HUES64 (cell line): Measurements from ENCODE around the gene HYLS1.

ENCODE experiments used
- H3K27ac ChIP-seq: 2 replicates; pipeline ENCODE4 v1.7.0; 2013; ENCODE audit warnings: low read depth, low read length, inconsistent platforms
- H3K27me3 ChIP-seq: 2 replicates; pipeline ENCODE4 v1.6.1; 2013; ENCODE audit warnings: mild to moderate bottlenecking, low read length; ENCODE audit not compliant: insufficient read depth
- H3K36me3 ChIP-seq: 2 replicates; pipeline ENCODE4 v1.6.1; 2013; ENCODE audit warnings: mild to moderate bottlenecking, low read length; ENCODE audit not compliant: insufficient read depth
- H3K4me1 ChIP-seq: 2 replicates; pipeline ENCODE4 v1.6.1; 2013; ENCODE audit warnings: mild to moderate bottlenecking, low read length, moderate library complexity; ENCODE audit not compliant: insufficient read depth
- H3K4me3 ChIP-seq: 2 replicates; pipeline ENCODE4 v1.5.1; 2013; ENCODE audit warnings: mild to moderate bottlenecking, low read length, moderate library complexity
- H3K9ac ChIP-seq: 2 replicates; pipeline ENCODE4 v1.6.1; 2013; ENCODE audit warnings: mild to moderate bottlenecking, low read depth, low read length
- H3K9me3 ChIP-seq: 2 replicates; pipeline ENCODE4 v1.6.1; 2013; ENCODE audit warnings: low read depth, low read length; ENCODE audit not compliant: insufficient read depth
- WGBS: fragments of 150-250, 120-280 bp; methylation state at CpG from one replicate; pipeline ENCODE4 v1.1.7; 2013; ENCODE audit warnings: missing lambda C conversion rate; 5-methylcytosine and 5-hydroxymethylcytosine counted together

Gene HYLS1

GRCh38 chr11:125935056-125935455, 47.6 kb downstream of the HYLS1 start:
- no peak overlapping the region for H3K9ac ChIP-seq
- no peaks in the 10 kb centered on the region for H3K36me3 ChIP-seq
- H3K9me3 ChIP-seq, result no peaks in the 10 kb centered on the region
- H3K27me3 ChIP-seq, result no peaks in the 10 kb centered on the region
- peaks cover 24% of the 10 kb centered on the region for H3K4me1 ChIP-seq
- no peak overlapping the region for H3K4me3 ChIP-seq
- WGBS, result 93% methylated on average over 2 of the region's 2 CpGs
- no peak overlapping the region for H3K27ac ChIP-seq

GRCh38 chr11:125935618-125936199, 48.2 kb downstream of the HYLS1 start:
- 91% methylated on average over 12 of the region's 12 CpGs for WGBS
- H3K9ac ChIP-seq, result no peak overlapping the region
- no peak overlapping the region for H3K4me3 ChIP-seq
- H3K36me3 ChIP-seq, result no peaks in the 10 kb centered on the region
- no peaks in the 10 kb centered on the region for H3K9me3 ChIP-seq
- H3K4me1 ChIP-seq, result peaks cover 24% of the 10 kb centered on the region
- no peak overlapping the region for H3K27ac ChIP-seq
- H3K27me3 ChIP-seq, result no peaks in the 10 kb centered on the region

GRCh38 chr11:125938418-125938817, 51.0 kb downstream of the HYLS1 start:
- no peaks in the 10 kb centered on the region for H3K27me3 ChIP-seq
- no peaks in the 10 kb centered on the region for H3K9me3 ChIP-seq
- no peak overlapping the region for H3K27ac ChIP-seq
- H3K36me3 ChIP-seq, result no peaks in the 10 kb centered on the region
- 94% methylated on average over 5 of the region's 5 CpGs for whole genome bisulfite sequencing
- no peak overlapping the region for H3K9ac ChIP-seq
- H3K4me3 ChIP-seq, result no peak overlapping the region
- H3K4me1 ChIP-seq, result peaks cover 13% of the 10 kb centered on the region

- Histone ChIP-seq H3K36me3 (no peaks in the 10 kb centered on the region), H3K27ac (no peak overlapping the region), H3K9ac (no peak overlapping the region), H3K4me3 (no peak overlapping the region), H3K4me1 (peaks cover 8% of the 10 kb centered on the region; the same call in 1 of the 2 replicates), H3K27me3 (no peaks in the 10 kb centered on the region), H3K9me3 (no peaks in the 10 kb centered on the region)
- WGBS, result 61% methylated on average over 4 of the region's 4 CpGs
Measured at GRCh38 chr11:125939081-125939521, 51.6 kb downstream of the HYLS1 start.

GRCh38 chr11:125940145-125940544, 52.7 kb downstream of the HYLS1 start:
- Histone ChIP-seq H3K4me3 (no peak overlapping the region), H3K27me3 (no peaks in the 10 kb centered on the region), H3K9me3 (no peaks in the 10 kb centered on the region), H3K36me3 (no peaks in the 10 kb centered on the region), H3K9ac (no peak overlapping the region), H3K27ac (no peak overlapping the region), H3K4me1 (peaks cover 7% of the 10 kb centered on the region; the same call in 1 of the 2 replicates)
- 96% methylated on average over 4 of the region's 4 CpGs for WGBS

GRCh38 chr11:125941267-125941618, 53.8 kb downstream of the HYLS1 start:
- Histone ChIP-seq H3K9me3 (no peaks in the 10 kb centered on the region), H3K27ac (no peak overlapping the region), H3K36me3 (no peaks in the 10 kb centered on the region), H3K27me3 (no peaks in the 10 kb centered on the region), H3K4me1 (peaks cover 7% of the 10 kb centered on the region; the same call in 1 of the 2 replicates), H3K9ac (no peak overlapping the region), H3K4me3 (no peak overlapping the region)
- WGBS, result 89% methylated on average over 4 of the region's 4 CpGs

- Histone ChIP-seq H3K9me3 (no peaks in the 10 kb centered on the region), H3K27me3 (no peaks in the 10 kb centered on the region), H3K4me1 (peaks cover 7% of the 10 kb centered on the region; the same call in 1 of the 2 replicates), H3K9ac (no peak overlapping the region), H3K4me3 (no peak overlapping the region), H3K27ac (no peak overlapping the region), H3K36me3 (no peaks in the 10 kb centered on the region)
- 38% methylated on average over 20 of the region's 20 CpGs for WGBS
Measured at GRCh38 chr11:125941619-125942611, 54.4 kb downstream of the HYLS1 start.

GRCh38 chr11:125942771-125943428, 55.4 kb downstream of the HYLS1 start:
- Histone ChIP-seq H3K36me3 (no peaks in the 10 kb centered on the region), H3K9me3 (no peaks in the 10 kb centered on the region), H3K9ac (no peak overlapping the region), H3K27me3 (no peaks in the 10 kb centered on the region), H3K4me1 (peaks cover 7% of the 10 kb centered on the region; the same call in 1 of the 2 replicates), H3K4me3 (no peak overlapping the region), H3K27ac (no peak overlapping the region)
- 92% methylated on average over 12 of the region's 12 CpGs for WGBS

GRCh38 chr11:125943661-125944349, 56.3 kb downstream of the HYLS1 start:
- WGBS, result 86% methylated on average over 9 of the region's 9 CpGs
- Histone ChIP-seq H3K4me3 (no peak overlapping the region), H3K9ac (no peak overlapping the region), H3K4me1 (peaks cover 7% of the 10 kb centered on the region; the same call in 1 of the 2 replicates), H3K27ac (no peak overlapping the region), H3K27me3 (no peaks in the 10 kb centered on the region), H3K36me3 (no peaks in the 10 kb centered on the region), H3K9me3 (no peaks in the 10 kb centered on the region)

GRCh38 chr11:125944350-125945010, 57.0 kb downstream of the HYLS1 start:
- 78% methylated on average over 13 of the region's 13 CpGs for WGBS
- Histone ChIP-seq H3K9ac (no peak overlapping the region), H3K27me3 (no peaks in the 10 kb centered on the region), H3K4me1 (peaks cover 7% of the 10 kb centered on the region; the same call in 1 of the 2 replicates), H3K4me3 (no peak overlapping the region), H3K36me3 (no peaks in the 10 kb centered on the region), H3K27ac (no peak overlapping the region), H3K9me3 (no peaks in the 10 kb centered on the region)
